ENCODE measurements around the gene COL25A1.

DNA sequence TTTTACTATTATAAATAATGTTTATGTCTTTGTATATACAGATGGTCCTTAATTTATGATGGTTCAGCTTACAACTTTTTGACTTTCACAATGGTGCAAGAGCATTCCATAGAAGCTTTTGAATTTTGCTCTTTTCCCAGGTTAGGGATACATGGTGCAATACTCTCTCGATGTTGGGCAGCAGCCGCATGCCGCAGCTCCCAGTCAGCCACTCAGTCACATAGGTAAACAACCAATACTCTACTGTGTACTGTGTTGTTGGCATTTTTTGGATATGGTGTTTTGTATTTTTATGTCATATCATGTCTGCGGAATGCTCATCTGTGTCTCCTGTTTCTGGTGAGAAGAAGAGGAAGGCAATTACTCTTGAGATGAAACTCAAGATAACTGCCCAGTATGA, 281.6 kb downstream of the COL25A1 start:
- TF ChIP-seq POLR2A (IDR thresholded peaks at IDR 0.05) = no peak
- TF ChIP-seq, protein P1, sequence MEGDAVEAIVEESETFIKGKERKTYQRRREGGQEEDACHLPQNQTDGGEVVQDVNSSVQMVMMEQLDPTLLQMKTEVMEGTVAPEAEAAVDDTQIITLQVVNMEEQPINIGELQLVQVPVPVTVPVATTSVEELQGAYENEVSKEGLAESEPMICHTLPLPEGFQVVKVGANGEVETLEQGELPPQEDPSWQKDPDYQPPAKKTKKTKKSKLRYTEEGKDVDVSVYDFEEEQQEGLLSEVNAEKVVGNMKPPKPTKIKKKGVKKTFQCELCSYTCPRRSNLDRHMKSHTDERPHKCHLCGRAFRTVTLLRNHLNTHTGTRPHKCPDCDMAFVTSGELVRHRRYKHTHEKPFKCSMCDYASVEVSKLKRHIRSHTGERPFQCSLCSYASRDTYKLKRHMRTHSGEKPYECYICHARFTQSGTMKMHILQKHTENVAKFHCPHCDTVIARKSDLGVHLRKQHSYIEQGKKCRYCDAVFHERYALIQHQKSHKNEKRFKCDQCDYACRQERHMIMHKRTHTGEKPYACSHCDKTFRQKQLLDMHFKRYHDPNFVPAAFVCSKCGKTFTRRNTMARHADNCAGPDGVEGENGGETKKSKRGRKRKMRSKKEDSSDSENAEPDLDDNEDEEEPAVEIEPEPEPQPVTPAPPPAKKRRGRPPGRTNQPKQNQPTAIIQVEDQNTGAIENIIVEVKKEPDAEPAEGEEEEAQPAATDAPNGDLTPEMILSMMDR (IDR thresholded peaks at IDR 0.05) = no peak

Measured in heart left ventricle (tissue), 13 donors.